ENCODE measurements around the gene FKBP1A.

DNA sequence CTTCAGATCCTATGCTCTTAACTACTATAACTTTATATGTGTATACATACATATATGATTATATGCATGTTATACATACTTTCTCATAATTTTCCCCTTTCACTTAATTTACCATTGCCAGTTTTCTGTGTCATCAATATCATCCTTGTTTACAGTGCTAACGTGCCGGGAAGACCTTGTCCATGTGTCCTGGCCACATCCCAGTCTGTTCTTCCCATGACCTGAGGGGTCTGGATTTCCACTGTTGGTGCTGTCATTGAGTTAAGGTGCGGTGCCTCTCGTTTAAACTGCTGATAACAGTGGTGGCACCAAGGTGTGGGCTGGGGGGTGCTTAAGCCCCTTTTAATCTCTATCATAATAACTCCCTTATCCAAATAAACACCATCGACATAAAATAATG, 55.4 kb downstream of the FKBP1A start:
- TF ChIP-seq, protein P1, sequence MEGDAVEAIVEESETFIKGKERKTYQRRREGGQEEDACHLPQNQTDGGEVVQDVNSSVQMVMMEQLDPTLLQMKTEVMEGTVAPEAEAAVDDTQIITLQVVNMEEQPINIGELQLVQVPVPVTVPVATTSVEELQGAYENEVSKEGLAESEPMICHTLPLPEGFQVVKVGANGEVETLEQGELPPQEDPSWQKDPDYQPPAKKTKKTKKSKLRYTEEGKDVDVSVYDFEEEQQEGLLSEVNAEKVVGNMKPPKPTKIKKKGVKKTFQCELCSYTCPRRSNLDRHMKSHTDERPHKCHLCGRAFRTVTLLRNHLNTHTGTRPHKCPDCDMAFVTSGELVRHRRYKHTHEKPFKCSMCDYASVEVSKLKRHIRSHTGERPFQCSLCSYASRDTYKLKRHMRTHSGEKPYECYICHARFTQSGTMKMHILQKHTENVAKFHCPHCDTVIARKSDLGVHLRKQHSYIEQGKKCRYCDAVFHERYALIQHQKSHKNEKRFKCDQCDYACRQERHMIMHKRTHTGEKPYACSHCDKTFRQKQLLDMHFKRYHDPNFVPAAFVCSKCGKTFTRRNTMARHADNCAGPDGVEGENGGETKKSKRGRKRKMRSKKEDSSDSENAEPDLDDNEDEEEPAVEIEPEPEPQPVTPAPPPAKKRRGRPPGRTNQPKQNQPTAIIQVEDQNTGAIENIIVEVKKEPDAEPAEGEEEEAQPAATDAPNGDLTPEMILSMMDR (IDR thresholded peaks at IDR 0.05) = no peak
- no peak for TF ChIP-seq POLR2A (IDR thresholded peaks at IDR 0.05)

Measured in adrenal gland (tissue), 5 donors.